GM12865 (cell line): Measurements from ENCODE around the gene ZNF74.
"Not testable (repeated sequence)": the region's sequence is repeated elsewhere in the genome, so short reads cannot be mapped to it uniquely, and the experiment has no call there.

Experiments used
- DNase-seq: peaks from one replicate; pipeline ENCODE4 v3.0.0; 2010; ENCODE audit warnings: low read depth
- H3K4me3 ChIP-seq: 2 replicates; pipeline ENCODE4 v1.5.1; 2011; ENCODE audit warnings: mild to moderate bottlenecking, low read depth, low read length, control low read depth
- TF ChIP-seq, protein P1 (sequence below): IDR thresholded peaks from 2 replicates; pipeline ENCODE4 v1.5.1; 2011; ENCODE audit warnings: low read length, control low read depth, low read depth, inconsistent platforms; ENCODE audit not compliant: insufficient read depth; ENCODE audit errors: missing control alignments

ZNF74 gene

GRCh38 chr22:20442485-20443284 is 48.7 kb downstream of the ZNF74 start:
- no peak overlapping the region for H3K4me3 ChIP-seq
- DNase-seq: no peak
- TF ChIP-seq, protein P1, sequence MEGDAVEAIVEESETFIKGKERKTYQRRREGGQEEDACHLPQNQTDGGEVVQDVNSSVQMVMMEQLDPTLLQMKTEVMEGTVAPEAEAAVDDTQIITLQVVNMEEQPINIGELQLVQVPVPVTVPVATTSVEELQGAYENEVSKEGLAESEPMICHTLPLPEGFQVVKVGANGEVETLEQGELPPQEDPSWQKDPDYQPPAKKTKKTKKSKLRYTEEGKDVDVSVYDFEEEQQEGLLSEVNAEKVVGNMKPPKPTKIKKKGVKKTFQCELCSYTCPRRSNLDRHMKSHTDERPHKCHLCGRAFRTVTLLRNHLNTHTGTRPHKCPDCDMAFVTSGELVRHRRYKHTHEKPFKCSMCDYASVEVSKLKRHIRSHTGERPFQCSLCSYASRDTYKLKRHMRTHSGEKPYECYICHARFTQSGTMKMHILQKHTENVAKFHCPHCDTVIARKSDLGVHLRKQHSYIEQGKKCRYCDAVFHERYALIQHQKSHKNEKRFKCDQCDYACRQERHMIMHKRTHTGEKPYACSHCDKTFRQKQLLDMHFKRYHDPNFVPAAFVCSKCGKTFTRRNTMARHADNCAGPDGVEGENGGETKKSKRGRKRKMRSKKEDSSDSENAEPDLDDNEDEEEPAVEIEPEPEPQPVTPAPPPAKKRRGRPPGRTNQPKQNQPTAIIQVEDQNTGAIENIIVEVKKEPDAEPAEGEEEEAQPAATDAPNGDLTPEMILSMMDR: no peak

GRCh38 chr22:20444325-20444724 is 50.4 kb downstream of the ZNF74 start:
- TF ChIP-seq, protein P1: no peak
- no peak for DNase-seq
- no peak overlapping the region for H3K4me3 ChIP-seq

DNA sequence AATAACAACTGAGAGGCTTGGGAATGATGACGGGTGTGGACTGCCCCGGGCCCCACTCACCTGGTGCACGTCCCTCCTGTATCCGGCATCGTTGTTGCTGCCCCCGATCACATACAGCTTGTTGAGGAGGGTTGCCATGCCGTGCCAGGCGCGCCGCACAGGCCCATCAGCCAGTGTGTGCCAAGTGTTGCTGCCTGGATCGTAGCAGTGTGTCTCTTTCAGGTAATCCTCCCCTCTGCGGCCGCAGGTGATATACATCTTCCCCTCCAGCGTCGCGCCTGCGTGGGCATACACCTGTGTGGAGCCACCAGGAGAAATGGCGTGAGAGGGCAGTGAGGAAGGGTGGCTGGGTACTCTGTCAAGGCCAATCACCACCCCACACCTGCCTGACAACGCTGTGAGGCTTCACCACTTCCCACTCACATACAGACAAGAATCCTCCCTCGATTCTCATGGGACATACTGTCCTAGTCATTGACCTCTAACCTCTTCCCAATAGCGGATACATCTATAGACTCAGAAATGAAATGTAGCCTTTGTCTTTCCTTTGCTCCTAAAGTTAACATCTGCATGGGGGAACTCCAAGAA is 52.5 kb downstream of the ZNF74 start:
- DNase-seq: no peak
- TF ChIP-seq, protein P1: no peak
- H3K4me3 ChIP-seq: no peak overlapping the region

DNA sequence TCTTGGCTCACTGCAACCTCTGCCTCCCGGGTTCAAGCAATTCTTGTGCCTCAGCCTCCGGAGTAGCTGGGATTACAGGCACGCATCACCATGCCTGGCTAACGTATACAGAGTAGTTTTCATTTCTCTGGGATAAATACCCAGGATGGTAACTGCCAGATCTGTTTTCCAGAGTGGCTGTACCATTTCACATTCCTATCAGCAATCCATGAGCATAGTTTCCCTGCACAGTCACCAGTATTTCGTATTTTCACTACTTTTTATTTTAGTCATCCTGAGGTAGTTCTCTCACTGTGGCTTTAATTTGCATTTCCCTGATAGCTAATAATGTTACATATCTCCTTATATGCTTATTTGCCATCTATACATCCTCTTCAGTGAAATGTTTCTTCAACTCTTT is 54.7 kb downstream of the ZNF74 start:
- no peak for DNase-seq
- TF ChIP-seq, protein P1: no peak
- no peak overlapping the region for H3K4me3 ChIP-seq

DNA sequence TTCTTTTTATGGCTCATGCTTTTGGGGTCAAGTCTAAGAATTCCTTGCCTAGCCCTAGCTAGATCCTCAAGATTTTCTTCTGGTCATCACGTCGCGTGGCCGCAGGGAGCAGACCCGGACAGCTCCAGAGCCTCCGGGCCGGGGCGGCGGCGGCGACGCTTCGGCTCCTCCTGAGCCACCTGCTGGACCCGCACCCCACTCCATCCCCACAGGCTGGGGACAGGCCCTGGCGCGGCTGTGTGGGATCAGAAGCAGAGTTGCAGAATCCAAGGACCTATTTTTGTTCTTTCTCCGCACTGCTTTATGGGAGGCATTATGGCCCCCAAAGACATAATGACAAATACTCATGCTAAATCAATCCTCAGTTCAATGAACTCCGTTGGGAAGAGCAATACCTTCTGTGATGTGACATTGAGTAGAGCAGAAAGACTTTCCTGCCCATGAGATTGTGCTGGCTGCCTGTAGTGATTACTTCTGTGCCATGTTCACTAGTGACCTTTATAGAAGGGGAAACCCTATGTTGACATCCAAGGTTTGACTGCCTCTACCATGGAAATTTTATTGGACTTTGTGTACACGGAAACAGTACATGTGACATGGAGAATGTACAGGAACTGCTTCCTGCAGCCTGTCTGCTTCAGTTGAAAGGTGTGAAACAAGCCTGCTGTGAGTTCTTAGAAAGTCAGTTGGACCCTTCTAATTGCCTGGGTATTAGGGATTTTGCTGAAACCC is 56.0 kb downstream of the ZNF74 start:
- DNase-seq: no peak
- H3K4me3 ChIP-seq: no peak overlapping the region
- TF ChIP-seq, protein P1: no peak

DNA sequence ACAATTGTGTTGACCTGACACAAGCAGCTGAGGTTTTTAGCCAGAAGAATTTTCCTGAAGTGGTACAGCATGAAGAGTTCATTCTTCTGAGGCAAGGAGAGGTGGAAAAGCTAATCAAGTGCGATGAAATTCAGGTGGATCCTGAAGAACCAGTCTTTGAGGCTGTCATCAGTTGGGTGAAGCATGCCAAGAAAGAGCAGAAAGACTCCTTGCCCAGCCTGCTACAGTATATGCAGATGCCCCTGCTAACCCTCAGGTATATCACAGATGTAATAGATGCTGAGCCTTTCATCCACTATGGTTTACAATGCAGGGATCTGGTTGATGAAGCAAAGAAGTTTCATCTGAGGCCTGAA is 56.6 kb downstream of the ZNF74 start:
- no peak overlapping the region for H3K4me3 ChIP-seq
- TF ChIP-seq, protein P1: no peak
- no peak for DNase-seq

DNA sequence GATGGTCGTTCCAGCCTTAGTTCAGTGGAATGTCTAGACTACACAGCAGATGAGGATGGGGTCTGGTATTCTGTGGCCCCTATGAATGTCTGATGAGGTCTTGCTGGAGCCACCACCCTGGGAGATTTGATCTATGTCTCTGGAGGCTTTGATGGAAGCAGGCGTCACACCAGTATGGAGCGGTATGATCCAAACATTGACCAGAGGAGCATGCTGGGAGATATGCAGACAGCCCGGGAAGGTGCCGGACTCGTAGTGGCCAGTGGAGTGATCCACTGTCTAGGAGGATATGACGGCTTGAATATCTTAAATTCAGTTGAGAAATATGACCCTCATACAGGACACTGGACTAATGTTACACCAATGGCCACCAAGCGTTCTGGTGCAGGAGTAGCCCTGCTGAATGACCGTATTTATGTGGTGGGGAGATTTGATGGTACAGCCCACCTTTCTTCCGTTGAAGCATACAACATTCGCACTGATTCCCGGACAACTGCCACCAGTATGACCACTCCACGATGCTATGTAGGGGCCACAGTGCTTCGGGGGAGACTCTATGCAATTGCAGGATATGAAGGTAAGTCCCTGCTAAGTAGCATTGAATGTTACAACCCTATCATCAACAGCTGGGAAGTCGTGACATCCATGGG is 57.3 kb downstream of the ZNF74 start:
- H3K4me3 ChIP-seq, DNase-seq: not testable (repeated sequence)
